ENCODE measurements around the gene SHFL.

The SHFL gene

GRCh38 chr19:10105509-10106099 lies 19.5 kb downstream of the SHFL start:
- no peak for DNase-seq
- in situ Hi-C loops (cut with HindIII; ENCODE audit: low pct_ligation_motif_present, low pct_unique_long_range_greater_than_20kb, low sequenced_read_pairs), result no loop called here

DNA sequence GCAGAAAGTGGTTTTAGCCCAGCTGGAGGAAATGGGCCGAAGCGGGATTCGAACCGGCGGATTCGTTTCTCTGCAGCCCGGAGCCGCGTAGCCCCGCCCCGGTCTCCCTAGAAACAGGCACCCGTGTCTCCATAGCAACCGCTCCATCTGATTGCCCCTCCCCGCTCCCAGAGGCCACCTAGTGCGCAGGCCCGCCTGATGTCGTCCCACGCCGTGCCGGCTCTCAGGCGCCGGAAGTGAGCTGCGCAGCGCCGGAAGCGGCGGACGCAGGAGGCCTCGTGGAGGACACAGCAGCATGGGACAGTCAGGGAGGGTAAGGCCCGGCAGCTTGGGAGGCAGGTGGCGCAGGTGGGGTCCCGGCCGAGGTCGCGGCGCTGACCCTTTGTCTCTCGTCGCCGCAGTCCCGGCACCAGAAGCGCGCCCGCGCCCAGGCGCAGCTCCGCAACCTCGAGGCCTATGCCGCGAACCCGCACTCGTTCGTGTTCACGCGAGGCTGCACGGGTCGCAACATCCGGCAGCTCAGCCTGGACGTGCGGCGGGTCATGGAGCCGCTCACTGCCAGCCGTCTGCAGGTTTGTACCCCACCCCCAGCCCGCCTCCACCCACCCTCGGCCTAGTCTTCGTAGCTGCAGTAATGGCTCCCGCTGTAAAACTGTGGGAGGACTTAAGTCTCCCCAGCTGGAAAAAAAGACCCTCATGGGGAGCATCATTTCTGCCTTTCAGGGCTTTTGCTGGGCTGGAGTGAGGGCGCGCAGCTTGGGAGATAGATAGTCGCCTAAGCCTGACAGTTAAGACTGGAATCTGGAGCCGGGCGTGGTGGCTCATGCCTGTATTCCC lies 20.2 kb downstream of the SHFL start, which contains the start of gene PPAN:
PPAN (plus strand) TSS at position 263 of the 837 bp plus-strand sequence; CDS start at position 296, 33 bp downstream.
- in situ Hi-C loops (cut with HindIII; ENCODE audit: low pct_ligation_motif_present, low pct_unique_long_range_greater_than_20kb, low sequenced_read_pairs), result no loop called here
- peak; percentile 97 for DNase-seq

DNA sequence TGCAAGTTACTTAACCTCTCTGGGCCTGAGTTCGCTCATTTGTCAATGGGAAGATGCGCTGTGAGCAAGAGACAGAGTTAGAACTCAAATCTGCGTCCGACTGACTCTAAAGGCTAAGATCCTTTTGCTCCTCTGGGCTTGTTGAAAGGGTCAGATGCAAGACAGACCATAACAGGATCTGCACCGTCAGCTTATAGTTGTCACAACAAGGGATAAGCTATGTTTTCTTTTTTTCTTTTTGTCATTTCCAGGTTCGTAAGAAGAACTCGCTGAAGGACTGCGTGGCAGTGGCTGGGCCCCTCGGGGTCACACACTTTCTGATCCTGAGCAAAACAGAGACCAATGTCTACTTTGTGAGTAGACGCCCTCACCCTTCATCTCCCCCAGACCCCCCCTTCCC lies 21.1 kb downstream of the SHFL start:
- no peak for DNase-seq
- in situ Hi-C loops (cut with HindIII; ENCODE audit: low pct_ligation_motif_present, low pct_unique_long_range_greater_than_20kb, low sequenced_read_pairs), result no loop called here

- in situ Hi-C loops (cut with HindIII; ENCODE audit: low pct_ligation_motif_present, low pct_unique_long_range_greater_than_20kb, low sequenced_read_pairs), result no loop called here
- no peak for DNase-seq
These were observed 21.8 kb downstream of the SHFL start for GRCh38 chr19:10107817-10108367.

DNA sequence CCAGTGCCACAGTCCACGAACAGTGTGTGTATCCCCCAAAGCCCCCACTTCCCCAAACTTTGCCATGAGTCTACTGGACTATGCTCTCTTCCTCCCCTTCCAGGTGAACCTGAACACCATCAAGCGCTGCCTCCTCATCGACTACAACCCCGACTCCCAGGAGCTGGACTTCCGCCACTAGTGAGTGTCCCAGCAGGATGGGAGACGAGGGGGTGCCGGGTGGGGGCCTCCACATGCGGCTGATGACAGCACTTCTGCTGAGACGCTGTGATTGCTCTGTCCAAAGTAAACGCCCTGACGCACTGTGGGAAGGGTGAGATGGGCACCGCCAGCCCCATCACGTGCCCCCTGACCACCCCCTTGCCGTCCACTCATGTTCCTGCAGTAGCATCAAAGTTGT lies 23.4 kb downstream of the SHFL start:
- in situ Hi-C loops (cut with HindIII; ENCODE audit: low pct_ligation_motif_present, low pct_unique_long_range_greater_than_20kb, low sequenced_read_pairs), result no loop called here
- no peak for DNase-seq

- in situ Hi-C loops (cut with HindIII; ENCODE audit: low pct_ligation_motif_present, low pct_unique_long_range_greater_than_20kb, low sequenced_read_pairs), result no loop called here
- no peak for DNase-seq
These were observed 24.2 kb downstream of the SHFL start for GRCh38 chr19:10110076-10110971.

GRCh38 chr19:10110972-10111317 lies 24.8 kb downstream of the SHFL start:
- in situ Hi-C loops (cut with HindIII; ENCODE audit: low pct_ligation_motif_present, low pct_unique_long_range_greater_than_20kb, low sequenced_read_pairs), result no loop called here
- DNase-seq, result no peak

GRCh38 chr19:10111405-10111811 lies 25.3 kb downstream of the SHFL start, which contains the start of gene P2RY11:
TSS of gene P2RY11 (plus strand) at chr19:10111693. CDS start at chr19:10111722, 29 bp downstream.
- in situ Hi-C loops (cut with HindIII; ENCODE audit: low pct_ligation_motif_present, low pct_unique_long_range_greater_than_20kb, low sequenced_read_pairs), result no loop called here
- no peak for DNase-seq

GRCh38 chr19:10112037-10112761 lies 26.1 kb downstream of the SHFL start:
- no peak for DNase-seq
- in situ Hi-C loops (cut with HindIII; ENCODE audit: low pct_ligation_motif_present, low pct_unique_long_range_greater_than_20kb, low sequenced_read_pairs), result no loop called here

DNA sequence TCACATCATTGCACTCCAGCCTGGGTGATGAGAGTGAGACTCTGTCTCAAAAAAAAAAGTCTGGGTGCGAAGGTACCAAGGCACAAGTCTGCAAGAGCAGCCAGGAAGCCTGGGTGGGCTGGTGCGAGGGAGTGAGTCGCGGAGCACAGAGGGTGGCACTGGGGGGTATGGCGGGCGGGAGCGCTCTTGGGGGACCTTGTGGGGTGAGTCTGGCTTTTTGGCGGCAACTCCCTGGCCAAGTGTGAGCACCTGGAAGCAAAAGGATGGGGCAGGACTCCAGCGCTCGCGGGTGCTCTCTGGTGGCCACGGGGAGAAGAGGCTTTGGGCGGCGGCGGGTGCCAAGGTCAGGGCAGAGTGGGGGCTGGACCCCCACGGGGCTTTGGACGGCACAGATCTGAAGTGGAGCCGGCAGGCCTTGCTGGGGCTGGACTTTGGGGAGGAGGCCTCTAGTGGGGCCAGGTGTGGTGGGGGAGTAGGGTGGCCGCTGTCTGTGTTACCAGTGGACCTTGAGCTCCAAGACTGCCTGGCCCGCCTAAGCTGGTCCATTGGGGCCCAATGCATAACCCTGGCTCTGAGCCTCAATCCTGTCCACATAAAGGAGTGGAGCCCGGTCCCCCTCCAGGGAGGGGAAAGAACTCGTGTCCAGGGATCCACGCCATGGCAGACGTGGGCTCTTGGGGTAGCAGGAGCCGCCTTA lies 26.9 kb downstream of the SHFL start:
- no peak for DNase-seq
- in situ Hi-C loops (cut with HindIII; ENCODE audit: low pct_ligation_motif_present, low pct_unique_long_range_greater_than_20kb, low sequenced_read_pairs), result no loop called here

- in situ Hi-C loops (cut with HindIII; ENCODE audit: low pct_ligation_motif_present, low pct_unique_long_range_greater_than_20kb, low sequenced_read_pairs), result no loop called here
- no peak for DNase-seq
These were observed 27.5 kb downstream of the SHFL start for GRCh38 chr19:10113592-10113963.

- DNase-seq, result no peak
These were observed 28.0 kb downstream of the SHFL start for GRCh38 chr19:10113964-10114650.

DNA sequence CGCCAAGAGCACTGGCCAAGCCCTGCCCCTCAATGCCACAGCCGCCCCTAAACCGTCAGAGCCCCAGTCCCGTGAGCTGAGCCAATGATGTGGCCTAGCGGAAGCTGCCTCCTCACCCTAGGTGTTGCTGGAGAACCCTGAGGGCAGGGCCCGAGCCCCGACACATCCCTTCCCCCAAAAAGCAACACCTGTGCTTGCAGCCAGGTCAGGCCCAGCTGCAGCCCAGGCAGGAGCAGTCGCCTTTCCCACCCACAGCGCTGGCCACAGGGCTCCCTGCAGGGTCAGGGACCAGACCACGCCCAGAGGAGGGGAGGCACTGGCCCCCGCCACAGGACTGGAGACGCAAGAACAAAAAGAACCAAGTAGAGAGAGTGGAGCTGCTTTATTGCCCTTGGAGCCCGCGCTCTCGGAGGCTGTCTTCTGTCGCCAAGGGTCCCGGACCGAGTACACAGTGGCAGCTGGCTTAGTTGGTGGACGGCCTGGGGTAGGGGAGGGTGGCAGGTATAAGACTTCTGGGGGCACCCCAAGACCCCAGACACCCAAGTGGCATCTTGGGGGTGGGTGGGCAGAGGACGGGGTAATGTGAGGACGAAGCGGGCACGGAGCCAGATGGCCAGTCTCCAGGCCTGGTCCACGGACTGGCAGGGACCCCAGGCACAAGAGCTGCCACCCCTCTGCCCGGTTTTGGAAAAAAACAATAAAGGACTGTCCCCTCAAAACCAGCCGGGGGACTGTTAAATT lies 28.7 kb downstream of the SHFL start:
- no peak for DNase-seq
- in situ Hi-C loops (cut with HindIII; ENCODE audit: low pct_ligation_motif_present, low pct_unique_long_range_greater_than_20kb, low sequenced_read_pairs), result no loop called here

More at GRCh38 chr19:10113964-10114650, 28.0 kb downstream of the SHFL start:
- in situ Hi-C loops (cut with HindIII; ENCODE audit: low pct_ligation_motif_present, low pct_unique_long_range_greater_than_20kb, low sequenced_read_pairs), result no loop called here

DNA sequence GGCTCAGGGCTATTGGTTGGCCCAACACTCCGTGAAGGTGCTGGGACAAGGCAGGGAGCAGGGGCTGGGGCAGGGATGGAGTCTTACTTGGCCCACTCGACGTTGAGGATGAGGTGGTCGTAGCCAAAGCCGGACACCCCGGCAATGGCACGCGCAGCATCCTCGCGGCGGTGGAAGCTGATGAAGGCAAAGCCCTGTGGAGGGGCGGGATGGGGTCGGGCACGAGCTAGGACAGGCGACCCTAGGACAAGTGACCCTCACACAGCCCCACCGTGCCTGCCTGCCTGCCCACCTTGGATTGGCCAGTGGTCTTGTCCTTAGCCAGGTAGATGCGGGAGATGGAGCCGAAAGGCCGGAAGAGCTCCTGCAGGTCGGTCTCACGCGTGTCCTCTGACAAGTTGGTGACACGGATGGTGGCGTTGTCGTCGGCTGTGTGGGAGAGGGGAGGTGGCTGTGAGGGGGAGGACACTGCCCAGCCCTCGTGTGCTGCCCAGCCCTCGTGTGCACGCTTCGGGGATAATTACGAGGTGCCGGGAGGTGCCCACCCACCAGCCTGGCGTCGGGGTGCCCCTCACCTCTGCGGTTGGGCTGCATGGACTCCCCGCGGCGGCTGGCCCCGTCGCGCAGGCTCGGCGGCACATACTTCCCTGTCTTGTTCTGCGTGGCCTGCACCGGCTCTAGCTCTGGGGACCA lies 29.4 kb downstream of the SHFL start:
- no peak for DNase-seq
- in situ Hi-C loops (cut with HindIII; ENCODE audit: low pct_ligation_motif_present, low pct_unique_long_range_greater_than_20kb, low sequenced_read_pairs), result no loop called here

DNA sequence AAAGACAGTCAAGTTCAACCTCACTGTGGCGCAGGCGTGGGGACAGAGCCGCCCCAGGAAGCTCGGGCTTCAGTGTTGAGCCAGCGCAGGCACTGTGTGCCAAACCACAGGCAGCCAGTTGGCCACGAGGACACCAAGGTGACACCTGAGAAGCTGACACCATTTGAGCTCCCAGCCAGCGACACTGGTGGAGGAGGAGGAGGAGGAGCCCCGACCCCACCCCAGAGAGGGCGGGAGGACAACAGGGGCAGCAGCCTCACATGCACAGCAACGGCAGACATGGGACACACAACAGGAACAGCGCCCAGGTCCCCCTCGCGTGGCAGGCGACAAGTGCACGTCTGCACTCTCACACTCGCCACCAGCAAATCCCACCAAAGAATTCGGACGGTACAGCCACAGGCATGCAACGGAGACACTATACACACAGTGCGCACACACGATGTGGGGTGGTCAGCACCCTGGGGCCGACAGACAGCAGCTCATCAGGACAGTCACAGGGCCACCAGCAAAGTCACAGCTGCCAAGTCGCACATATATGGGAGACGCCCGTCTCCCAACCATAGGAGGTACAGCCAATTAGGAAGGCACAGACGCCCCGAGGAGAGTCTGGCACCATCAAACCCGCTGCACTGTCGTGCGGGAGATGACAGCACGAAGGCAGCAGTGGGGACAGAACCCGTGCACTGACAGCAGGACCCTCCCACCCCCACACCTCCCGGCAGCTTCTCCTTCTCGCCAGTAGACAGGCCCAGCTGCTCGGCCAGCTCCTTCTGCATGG lies 30.2 kb downstream of the SHFL start:
- in situ Hi-C loops (cut with HindIII; ENCODE audit: low pct_ligation_motif_present, low pct_unique_long_range_greater_than_20kb, low sequenced_read_pairs), result no loop called here
- no peak for DNase-seq

Measured in ACHN (cell line).